ENCODE measurements around the gene C10orf120. TPM values are rescaled to one million over a fixed set of nuclear protein-coding genes. Genes with fewer than 3 reads are reported as not detected.

C10orf120 gene
- total RNA-seq, result not detected

GRCh38 chr10:122699796-122700455 is at the start of gene C10orf120:
TSS of gene C10orf120 (minus strand) at chr10:122699846. CDS start at chr10:122699790, 56 bp downstream.
- H3K4me1 Mint-ChIP-seq (ENCODE audit: low read depth in 2 of 2), result no peaks in the 10 kb centered on the region
- no peak within 1 kb of the TSS for H3K27ac Mint-ChIP-seq
- no peaks in the 10 kb centered on the region for H3K36me3 Mint-ChIP-seq
- no peak within 1 kb of the TSS for H3K4me3 Mint-ChIP-seq
- no peak for ATAC-seq
- no peak for DNase-seq (ENCODE audit: low spot score)
- H3K9me3 Mint-ChIP-seq, result no peaks in the 10 kb centered on the region
- peaks cover 6 to 31% of the 10 kb centered on the region in 2 donors for H3K27me3 Mint-ChIP-seq

DNA sequence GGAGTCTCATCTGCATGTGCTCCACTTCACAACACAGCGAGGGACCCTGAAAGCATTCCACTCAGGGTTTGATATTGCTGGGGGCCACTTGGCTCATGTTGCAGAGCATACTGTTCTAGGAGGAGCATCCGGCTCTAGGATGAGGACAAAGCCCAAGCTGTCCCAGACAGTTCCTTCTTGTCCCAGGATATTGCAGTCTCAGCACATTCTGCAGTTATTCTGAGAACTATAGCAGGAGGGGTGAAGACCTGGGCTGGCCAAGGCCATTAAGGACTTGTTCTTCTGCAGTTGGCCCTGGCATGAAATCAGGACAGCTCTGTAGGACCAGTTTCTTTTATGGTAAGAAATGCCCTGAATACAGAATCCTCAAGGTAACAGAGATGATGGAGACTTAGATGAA is 48.9 kb upstream of the C10orf120 start:
- DNase-seq (ENCODE audit: low spot score), result no peak
- no peak for ATAC-seq
- no peak overlapping the region for H3K27ac Mint-ChIP-seq
- no peak overlapping the region for H3K4me3 Mint-ChIP-seq
- no peaks in the 10 kb centered on the region for H3K36me3 Mint-ChIP-seq
- H3K9me3 Mint-ChIP-seq, result no peaks in the 10 kb centered on the region
- no peaks in the 10 kb centered on the region for H3K4me1 Mint-ChIP-seq (ENCODE audit: low read depth in 2 of 2)
- peaks cover 9 to 18% of the 10 kb centered on the region in 2 donors for H3K27me3 Mint-ChIP-seq

GRCh38 chr10:122746408-122746807 is 46.8 kb upstream of the C10orf120 start:
- ATAC-seq (no peak), DNase-seq (ENCODE audit: low spot score) (no peak)
- no peaks in the 10 kb centered on the region for H3K4me1 Mint-ChIP-seq (ENCODE audit: low read depth in 2 of 2)
- H3K9me3 Mint-ChIP-seq, result no peaks in the 10 kb centered on the region
- no peak overlapping the region for H3K27ac Mint-ChIP-seq
- H3K4me3 Mint-ChIP-seq, result no peak overlapping the region
- no peaks in the 10 kb centered on the region for H3K36me3 Mint-ChIP-seq
- peaks cover 14 to 26% of the 10 kb centered on the region in 2 donors for H3K27me3 Mint-ChIP-seq

GRCh38 chr10:122744257-122744656 is 44.6 kb upstream of the C10orf120 start:
- H3K27me3 Mint-ChIP-seq, result peaks cover 14 to 33% of the 10 kb centered on the region in 2 donors
- DNase-seq (ENCODE audit: low spot score) (no peak), ATAC-seq (no peak)
- no peak overlapping the region for H3K27ac Mint-ChIP-seq
- H3K4me3 Mint-ChIP-seq, result no peak overlapping the region
- H3K9me3 Mint-ChIP-seq, result no peaks in the 10 kb centered on the region
- H3K4me1 Mint-ChIP-seq (ENCODE audit: low read depth in 2 of 2), result no peaks in the 10 kb centered on the region
- H3K36me3 Mint-ChIP-seq, result no peaks in the 10 kb centered on the region

- H3K9me3 Mint-ChIP-seq, result no peaks in the 10 kb centered on the region
- DNase-seq (ENCODE audit: low spot score), result no peak
- no peak for ATAC-seq
Observed at GRCh38 chr10:122740640-122741039, 41.0 kb upstream of the C10orf120 start.

DNA sequence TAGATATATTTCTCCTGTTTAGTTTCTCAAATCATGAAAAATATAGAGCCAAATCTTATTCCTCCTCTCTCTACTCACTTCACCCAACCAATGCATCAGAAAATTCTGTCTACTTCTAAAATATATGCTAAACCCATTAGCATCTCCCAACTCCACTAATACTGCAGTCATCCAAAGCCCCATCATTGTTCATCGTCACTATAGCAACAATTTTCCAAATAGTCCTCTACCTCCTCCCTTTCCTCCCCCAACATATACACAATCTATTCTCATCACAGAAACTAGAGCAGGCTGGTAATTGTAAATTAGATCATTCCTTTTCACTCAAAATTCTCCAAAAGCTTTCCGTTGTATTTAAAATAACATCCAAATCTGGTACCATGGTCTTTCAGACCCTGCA is 38.4 kb upstream of the C10orf120 start:
- Mint-ChIP-seq H3K36me3 (no peaks in the 10 kb centered on the region), H3K27ac (no peak overlapping the region), H3K4me3 (no peak overlapping the region), H3K27me3 (peaks cover 18 to 38% of the 10 kb centered on the region in 2 donors), H3K9me3 (no peaks in the 10 kb centered on the region), H3K4me1 (ENCODE audit: low read depth in 2 of 2) (no peaks in the 10 kb centered on the region)
- DNase-seq (ENCODE audit: low spot score) (no peak), ATAC-seq (no peak)

More at GRCh38 chr10:122740640-122741039, 41.0 kb upstream of the C10orf120 start:
- Mint-ChIP-seq H3K4me3 (no peak overlapping the region), H3K27me3 (peaks cover 15 to 39% of the 10 kb centered on the region in 2 donors), H3K27ac (no peak overlapping the region), H3K4me1 (ENCODE audit: low read depth in 2 of 2) (no peaks in the 10 kb centered on the region), H3K36me3 (no peaks in the 10 kb centered on the region)

DNA sequence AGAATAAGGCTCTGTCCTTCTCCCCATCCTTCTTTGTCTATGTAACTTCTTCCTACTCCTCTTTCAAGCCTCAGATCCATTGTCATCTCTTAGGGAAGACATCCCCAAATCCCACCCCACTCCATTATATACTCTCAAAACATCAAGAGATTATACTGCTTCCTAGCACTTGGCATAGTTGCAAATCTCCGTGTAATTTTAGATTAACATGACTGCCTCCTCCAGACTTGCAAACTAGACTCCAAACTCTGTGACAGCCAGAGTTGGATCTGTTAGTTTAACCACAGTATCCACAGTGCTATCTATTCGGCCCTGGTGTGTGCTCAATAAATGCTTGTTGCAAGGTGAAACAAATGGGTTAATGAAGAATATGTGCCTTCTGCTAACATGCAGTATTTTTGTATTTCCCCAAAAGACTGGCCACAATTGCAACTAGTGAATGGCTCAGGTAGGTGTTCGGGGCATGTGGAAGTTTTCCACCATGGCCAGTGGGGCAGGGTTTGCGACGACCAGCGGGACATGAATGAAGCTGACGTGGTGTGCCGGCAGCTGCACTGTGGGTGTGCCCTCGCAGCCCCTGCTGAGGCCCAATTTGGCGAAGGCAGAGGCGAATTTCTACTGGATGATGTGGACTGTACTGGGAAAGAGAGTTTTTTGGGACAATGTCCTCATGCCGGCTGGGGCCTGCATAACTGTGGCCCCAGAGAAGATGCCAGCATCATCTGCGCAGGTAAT is 34.5 kb upstream of the C10orf120 start:
- Mint-ChIP-seq H3K27ac (no peak overlapping the region), H3K27me3 (peaks cover 17 to 46% of the 10 kb centered on the region in 2 donors), H3K4me1 (ENCODE audit: low read depth in 2 of 2) (no peaks in the 10 kb centered on the region), H3K4me3 (no peak overlapping the region), H3K36me3 (no peaks in the 10 kb centered on the region), H3K9me3 (no peaks in the 10 kb centered on the region)
- no peak for ATAC-seq
- DNase-seq (ENCODE audit: low spot score), result no peak

- no peaks in the 10 kb centered on the region for H3K9me3 Mint-ChIP-seq
- H3K4me3 Mint-ChIP-seq, result no peak overlapping the region
- H3K4me1 Mint-ChIP-seq (ENCODE audit: low read depth in 2 of 2), result no peaks in the 10 kb centered on the region
- no peak overlapping the region for H3K27ac Mint-ChIP-seq
- DNase-seq (ENCODE audit: low spot score) (no peak), ATAC-seq (no peak)
- H3K36me3 Mint-ChIP-seq, result no peaks in the 10 kb centered on the region
- peaks cover 16 to 42% of the 10 kb centered on the region in 2 donors for H3K27me3 Mint-ChIP-seq
Observed at GRCh38 chr10:122733443-122733842, 33.8 kb upstream of the C10orf120 start.

GRCh38 chr10:122730238-122730637 is 30.6 kb upstream of the C10orf120 start:
- H3K4me1 Mint-ChIP-seq (ENCODE audit: low read depth in 2 of 2), result no peaks in the 10 kb centered on the region
- no peak overlapping the region for H3K4me3 Mint-ChIP-seq
- H3K36me3 Mint-ChIP-seq, result no peaks in the 10 kb centered on the region
- H3K27ac Mint-ChIP-seq, result no peak overlapping the region
- no peak for DNase-seq (ENCODE audit: low spot score)
- no peaks in the 10 kb centered on the region for H3K9me3 Mint-ChIP-seq
- ATAC-seq, result peak in 1 of 2 donors; percentile 22
- peaks cover 8 to 34% of the 10 kb centered on the region in 2 donors for H3K27me3 Mint-ChIP-seq

DNA sequence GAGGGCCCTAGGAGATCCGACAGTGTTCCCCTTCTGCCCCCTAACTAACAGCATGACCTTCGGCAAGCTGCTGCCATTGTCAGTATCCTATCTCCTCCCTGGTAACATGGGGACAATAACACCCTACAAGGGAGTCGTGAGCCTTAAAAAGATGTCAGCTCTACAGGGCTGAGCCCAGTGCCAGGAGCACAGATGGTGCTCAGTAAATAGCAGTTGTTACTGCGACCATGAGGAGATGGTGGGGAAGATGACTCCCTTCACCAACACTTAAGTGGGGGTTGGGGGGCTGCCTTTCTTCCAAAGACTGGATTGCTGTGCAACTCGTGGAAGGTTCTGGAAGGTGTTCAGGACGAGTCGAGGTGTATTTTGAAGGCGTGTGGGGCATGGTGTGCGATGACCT is 29.5 kb upstream of the C10orf120 start:
- DNase-seq (ENCODE audit: low spot score) (no peak), ATAC-seq (no peak)
- Mint-ChIP-seq H3K4me1 (ENCODE audit: low read depth in 2 of 2) (no peaks in the 10 kb centered on the region), H3K27me3 (peaks cover 8 to 32% of the 10 kb centered on the region in 2 donors), H3K9me3 (no peaks in the 10 kb centered on the region), H3K4me3 (no peak overlapping the region), H3K27ac (no peak overlapping the region), H3K36me3 (no peaks in the 10 kb centered on the region)

DNA sequence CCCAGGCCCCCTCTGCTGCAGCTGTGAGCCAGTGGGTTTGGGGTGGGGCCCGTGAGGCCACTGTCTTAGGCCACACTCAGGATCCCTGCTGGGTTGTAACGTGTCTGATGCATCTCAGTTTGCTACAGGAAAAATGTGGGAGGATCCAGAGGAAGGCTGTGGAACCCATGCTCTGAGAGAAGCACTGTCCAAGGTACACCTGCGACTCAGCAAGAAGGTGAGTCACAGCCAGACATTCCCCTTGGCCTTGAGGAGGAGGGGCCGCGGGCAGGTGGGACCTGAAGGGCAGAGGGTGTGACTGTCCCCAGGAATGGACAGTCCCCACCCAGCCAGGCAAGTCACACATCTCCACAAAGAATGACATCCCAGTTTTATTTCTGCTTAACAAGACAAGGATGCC is 27.8 kb upstream of the C10orf120 start:
- Mint-ChIP-seq H3K4me3 (no peak overlapping the region), H3K27me3 (peaks cover 6 to 24% of the 10 kb centered on the region in 2 donors)

GRCh38 chr10:122725768-122726167 is 26.1 kb upstream of the C10orf120 start:
- no peak for ATAC-seq
- Mint-ChIP-seq H3K9me3 (no peaks in the 10 kb centered on the region), H3K27ac (no peak overlapping the region), H3K4me1 (ENCODE audit: low read depth in 2 of 2) (no peaks in the 10 kb centered on the region), H3K27me3 (peaks cover 3 to 16% of the 10 kb centered on the region in 2 donors), H3K4me3 (no peak overlapping the region), H3K36me3 (no peaks in the 10 kb centered on the region)
- DNase-seq (ENCODE audit: low spot score), result no peak

More for the DNA sequence above, 27.8 kb upstream of the C10orf120 start:
- Mint-ChIP-seq H3K36me3 (no peaks in the 10 kb centered on the region), H3K9me3 (no peaks in the 10 kb centered on the region), H3K27ac (no peak overlapping the region), H3K4me1 (ENCODE audit: low read depth in 2 of 2) (no peaks in the 10 kb centered on the region)
- DNase-seq (ENCODE audit: low spot score), result no peak
- no peak for ATAC-seq

DNA sequence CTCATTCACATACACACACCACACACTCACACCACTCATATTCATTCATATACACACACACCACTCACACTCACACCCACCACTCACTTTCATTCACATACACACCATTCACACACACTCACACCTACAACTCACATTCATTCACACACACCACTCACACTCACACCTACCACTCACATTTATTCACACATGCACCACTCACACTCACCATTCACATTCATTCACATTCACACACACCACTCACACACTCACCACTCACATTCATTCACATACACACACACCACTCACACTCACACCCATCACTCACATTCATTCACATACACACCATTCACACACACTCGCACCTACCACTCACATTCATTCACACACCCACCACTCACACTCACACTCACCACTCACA is 25.4 kb upstream of the C10orf120 start:
- no peak overlapping the region for H3K27ac Mint-ChIP-seq
- no peaks in the 10 kb centered on the region for H3K9me3 Mint-ChIP-seq
- H3K4me1 Mint-ChIP-seq (ENCODE audit: low read depth in 2 of 2), result no peaks in the 10 kb centered on the region
- DNase-seq (ENCODE audit: low spot score), result no peak
- no peak overlapping the region for H3K4me3 Mint-ChIP-seq
- H3K36me3 Mint-ChIP-seq, result no peaks in the 10 kb centered on the region
- ATAC-seq, result no peak
- peaks cover 7 to 21% of the 10 kb centered on the region in 2 donors for H3K27me3 Mint-ChIP-seq

- Mint-ChIP-seq H3K27me3 (peaks cover 16 to 35% of the 10 kb centered on the region in 2 donors), H3K4me3 (no peak overlapping the region), H3K36me3 (no peaks in the 10 kb centered on the region), H3K4me1 (ENCODE audit: low read depth in 2 of 2) (no peaks in the 10 kb centered on the region), H3K9me3 (no peaks in the 10 kb centered on the region), H3K27ac (no peak overlapping the region)
- no peak for DNase-seq (ENCODE audit: low spot score)
- ATAC-seq, result no peak
Observed at GRCh38 chr10:122721111-122721510, 21.5 kb upstream of the C10orf120 start.

All from natural killer cell treated with Interleukin-12 subunit alpha and Interleukin-12 subunit beta and Interleukin-15 and Interleukin-18, amount 100 ng/mL, for 72 hours (primary cell).